Fibroblast of lung (primary cell): Measurements from ENCODE around the gene SULT1A1.

Experiments used
- CTCF ChIP-seq, 2 donors: IDR thresholded peaks in 1 of 2; conservative IDR thresholded peaks in 1 of 2; 1 replicate in 1 of 2; 2 replicates in 1 of 2; pipeline ENCODE4 v1.5.1; 2011 to 2012; ENCODE audit warnings: low read length in 2 of 2, control low read depth in 1 of 2, inconsistent platforms in 1 of 2, low read depth in 1 of 2, mild to moderate bottlenecking in 1 of 2
- EZH2 ChIP-seq: IDR thresholded peaks from 2 replicates; pipeline ENCODE4 v1.5.1; 2012; ENCODE audit warnings: low read length, control low read depth, mild to moderate bottlenecking; ENCODE audit errors: missing control alignments

DNA sequence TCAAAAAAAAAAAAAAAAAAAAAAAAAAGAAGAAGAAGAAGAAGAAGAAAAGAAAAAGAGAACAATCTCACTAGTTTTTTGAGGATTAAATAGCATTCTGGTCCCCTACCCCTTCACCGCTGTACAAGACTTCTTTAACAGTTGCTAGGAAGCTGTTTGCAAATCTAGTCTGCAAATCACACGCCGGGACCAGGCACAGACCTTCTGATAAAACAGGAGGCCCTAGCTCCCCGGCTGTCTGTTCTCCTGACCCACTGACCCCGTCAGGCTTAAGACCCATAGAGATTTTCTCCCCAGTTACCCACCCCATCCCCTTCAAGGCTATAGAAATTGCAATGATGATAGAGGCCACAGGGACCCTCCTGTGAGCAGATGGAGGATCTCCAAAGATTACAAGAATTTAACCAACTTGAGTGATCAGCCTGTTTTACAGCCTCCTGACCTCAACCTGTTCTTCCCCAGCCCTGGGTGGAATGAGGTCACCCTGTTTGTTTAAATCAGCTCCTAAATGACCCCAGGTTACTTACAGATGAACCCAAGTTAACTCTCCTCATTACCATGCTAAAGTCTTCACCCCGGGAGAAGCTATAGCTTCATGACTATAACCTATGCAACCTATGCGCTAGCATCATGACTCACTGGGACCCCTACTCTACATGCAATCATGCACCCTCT lies 11.8 kb upstream of the SULT1A1 start:
- TF ChIP-seq CTCF (conservative IDR thresholded peaks at IDR 0.05 in 1 of 2, IDR thresholded peaks at IDR 0.05 in 1 of 2; ENCODE audit: low read depth in 1 of 2, low read length in 2 of 2) (no peak), EZH2 (no peak)
